ENCODE data around the gene RAD54L.
"Not testable (repeated sequence)": the region's sequence is repeated elsewhere in the genome, so short reads cannot be mapped to it uniquely, and the experiment has no call there.

The RAD54L gene

DNA sequence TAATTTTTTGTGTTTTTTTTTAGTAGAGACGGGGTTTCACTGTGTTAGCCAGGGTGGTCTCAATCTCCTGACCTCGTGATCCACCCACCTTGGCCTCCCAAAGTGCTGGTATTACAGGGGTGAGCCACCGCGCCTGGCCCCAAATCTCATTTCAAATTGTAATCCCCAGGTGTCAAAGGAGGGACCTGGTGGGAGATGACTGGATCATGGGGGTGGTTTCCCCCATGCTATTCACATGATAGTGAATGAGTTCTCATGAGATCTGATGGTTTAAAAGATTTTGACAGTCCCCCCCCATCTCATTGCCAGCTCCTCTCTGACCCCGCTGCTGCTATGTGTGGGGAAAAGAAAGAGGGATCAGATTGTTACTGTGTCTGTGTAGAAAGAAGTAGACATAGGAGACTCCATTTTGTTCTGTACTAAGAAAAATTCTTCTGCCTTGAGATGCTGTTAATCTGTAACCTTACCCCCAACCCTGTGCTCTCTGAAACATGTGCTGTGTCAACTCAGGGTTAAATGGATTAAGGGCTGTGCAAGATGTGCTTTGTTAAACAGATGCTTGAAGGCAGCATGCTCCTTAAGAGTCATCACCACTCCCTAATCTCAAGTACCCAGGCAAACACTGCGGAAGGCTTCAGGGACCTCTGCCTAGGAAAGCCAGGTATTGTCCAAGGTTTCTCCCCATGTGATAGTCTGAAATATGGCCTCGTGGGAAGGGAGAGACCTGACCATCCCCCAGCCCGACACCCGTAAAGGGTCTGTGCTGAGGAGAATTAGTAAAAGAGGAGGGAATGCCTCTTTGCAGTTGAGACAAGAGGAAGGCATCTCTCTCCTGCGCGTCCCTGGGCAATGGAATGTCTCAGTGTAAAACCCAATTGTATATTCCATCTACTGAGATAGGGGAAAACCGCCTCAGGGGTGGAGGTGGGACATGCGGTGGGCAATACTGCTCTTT lies 72.7 kb downstream of the RAD54L start:
- not testable (repeated sequence) for DNase-seq (ENCODE audit: low spot score)

DNA sequence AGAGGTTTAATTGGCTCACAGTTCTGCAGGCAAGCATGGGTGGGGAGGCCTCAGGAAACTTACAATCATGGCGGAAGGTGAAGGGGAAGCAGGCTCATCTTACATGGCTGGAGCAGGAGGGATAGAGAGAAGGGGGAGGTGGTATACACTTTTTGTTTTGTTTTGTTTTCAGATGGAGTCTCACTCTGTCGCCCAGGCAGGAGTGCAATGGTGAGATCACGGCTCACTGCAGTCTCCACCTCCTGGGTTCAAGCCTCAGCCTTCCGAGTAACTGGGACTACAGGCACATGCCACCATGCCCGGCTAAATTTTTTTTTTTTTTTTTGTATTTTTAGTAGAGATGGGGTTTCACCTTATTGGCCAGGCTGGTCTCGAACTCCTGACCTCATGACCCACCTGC lies 74.6 kb downstream of the RAD54L start:
- not testable (repeated sequence) for DNase-seq (ENCODE audit: low spot score)

DNA sequence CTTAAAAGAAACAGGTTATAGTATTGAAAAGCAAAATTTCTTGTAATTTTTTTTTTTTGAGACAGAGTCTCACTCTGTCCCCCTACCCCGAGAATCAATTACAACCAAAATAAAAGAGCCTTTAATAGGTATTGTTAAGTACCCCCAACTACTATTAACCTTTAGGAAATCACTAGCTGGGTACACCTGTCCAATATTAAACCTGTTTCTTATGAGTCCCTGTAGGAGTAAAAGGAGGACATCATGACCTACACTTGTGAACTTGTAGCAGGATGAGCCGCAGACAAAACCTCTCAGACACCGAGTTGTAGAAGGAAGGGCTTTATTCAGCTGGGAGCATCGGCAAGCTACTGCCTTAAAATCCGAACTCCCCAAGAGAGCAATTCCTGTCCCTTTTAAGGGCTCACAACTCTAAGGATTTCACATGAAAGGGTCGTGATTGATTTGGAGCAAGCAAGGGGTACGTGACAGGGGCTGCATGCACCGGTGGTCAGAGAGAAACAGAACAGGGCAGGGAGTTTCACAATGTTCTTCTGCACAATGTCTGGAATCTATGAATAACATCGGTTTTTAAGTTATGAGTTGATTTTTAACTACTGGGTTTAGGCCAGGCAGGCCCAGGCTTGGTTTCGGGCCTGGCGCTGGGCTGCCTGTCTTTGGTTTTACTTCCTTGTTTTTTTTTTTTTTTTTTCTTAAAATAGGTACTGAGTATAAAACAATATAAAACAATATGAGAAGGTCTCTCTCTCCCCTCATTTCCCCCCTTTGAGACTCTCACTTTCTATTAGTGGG lies 77.9 kb downstream of the RAD54L start:
- not testable (repeated sequence) for DNase-seq (ENCODE audit: low spot score)
